Stimulated activated CD4-positive, alpha-beta T cell treated with anti-CD3 and anti-CD28 coated beads, Interleukin-1b, Interleukin-23, amount 100 ng/mL, for 4 hours (primary cell): ENCODE data around the gene TRAPPC6A.
A peak's percentile ranks its signal among the peaks of the same experiment; 100 is the strongest.

ENCODE experiments used
- DNase-seq, 2 donors: peaks; one replicate each; pipeline ENCODE4 v3.0.0-alpha.2; 2020; ENCODE audit warnings: low read depth in 2 of 2

The TRAPPC6A gene

DNA sequence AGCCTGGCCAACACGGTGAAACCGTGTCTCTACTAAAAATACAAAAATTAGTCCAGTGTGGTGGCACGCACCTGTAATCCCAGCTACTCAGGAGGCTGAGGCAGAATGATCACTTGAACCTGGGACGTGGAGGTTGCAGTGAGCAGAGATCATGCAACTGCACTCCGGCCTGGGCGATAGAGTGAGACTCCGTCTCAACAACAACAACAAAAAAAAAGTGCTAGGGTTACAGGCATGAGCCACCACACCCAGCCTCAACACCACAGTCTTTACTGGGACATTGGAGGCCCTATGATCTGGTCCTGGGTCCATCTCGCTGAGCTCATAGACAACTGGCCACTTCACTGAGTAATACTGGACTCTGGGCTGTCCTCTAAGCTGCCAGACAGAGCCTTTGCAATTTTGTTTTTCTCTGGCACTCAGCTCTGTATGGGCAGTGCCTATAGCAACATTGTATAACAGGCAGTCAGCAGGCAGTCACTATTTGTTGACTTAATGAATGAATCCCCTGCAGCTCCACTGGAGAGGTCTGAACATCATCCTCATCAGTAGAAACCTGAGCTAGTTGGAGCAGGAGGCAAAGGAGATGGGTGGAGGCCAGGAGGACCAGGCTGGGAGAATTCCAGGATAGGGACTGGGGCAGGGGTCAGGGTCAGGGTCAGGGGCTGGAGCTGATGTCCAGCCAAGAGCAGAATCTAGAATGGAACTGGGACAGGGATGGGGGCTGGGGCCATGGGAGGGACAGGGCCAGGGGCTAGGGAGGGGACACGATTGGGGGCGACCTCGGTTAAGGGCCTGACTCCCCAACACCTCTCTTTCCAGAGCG lies 8.7 kb upstream of the TRAPPC6A start:
- DNase-seq: no peak

DNA sequence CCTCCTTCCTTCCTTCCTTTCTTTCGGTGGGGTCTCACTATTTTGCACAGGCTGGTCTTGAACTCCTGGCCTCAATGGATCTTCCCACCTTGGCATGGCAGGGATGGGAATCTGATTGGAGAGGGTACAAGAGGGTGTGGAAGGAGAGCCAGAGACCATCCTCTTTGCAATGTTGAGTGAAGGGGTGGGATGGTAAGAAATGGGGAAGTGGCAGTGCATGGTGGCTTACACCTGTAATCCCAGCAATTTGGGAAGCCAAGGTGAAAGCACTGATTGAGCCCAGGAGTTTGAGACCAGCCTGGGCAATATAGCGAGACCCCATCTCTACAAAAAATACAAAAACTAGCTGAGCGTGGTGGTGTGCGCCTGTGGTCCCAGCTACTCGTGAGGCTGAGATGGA lies 6.1 kb upstream of the TRAPPC6A start:
- no peak for DNase-seq

DNA sequence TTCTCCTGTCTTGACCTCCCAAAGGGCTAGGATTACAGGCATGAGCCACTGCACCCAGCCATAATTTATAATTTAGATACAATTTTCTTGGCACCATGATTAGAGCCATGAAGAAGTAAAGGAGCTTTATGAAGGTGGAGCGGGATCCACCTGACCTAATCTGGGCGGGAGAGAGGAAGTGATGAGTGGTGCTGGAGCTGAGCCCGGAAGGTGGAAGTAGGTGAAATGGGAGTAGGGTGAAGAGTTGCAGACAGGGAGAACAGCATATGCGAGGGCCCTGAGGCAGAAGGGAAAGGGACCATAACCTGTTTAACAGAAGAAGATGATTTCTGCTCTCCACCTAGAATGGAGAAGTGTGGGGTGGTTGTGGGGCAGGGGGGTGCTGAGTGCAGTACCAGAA lies 4.7 kb upstream of the TRAPPC6A start:
- no peak for DNase-seq

DNA sequence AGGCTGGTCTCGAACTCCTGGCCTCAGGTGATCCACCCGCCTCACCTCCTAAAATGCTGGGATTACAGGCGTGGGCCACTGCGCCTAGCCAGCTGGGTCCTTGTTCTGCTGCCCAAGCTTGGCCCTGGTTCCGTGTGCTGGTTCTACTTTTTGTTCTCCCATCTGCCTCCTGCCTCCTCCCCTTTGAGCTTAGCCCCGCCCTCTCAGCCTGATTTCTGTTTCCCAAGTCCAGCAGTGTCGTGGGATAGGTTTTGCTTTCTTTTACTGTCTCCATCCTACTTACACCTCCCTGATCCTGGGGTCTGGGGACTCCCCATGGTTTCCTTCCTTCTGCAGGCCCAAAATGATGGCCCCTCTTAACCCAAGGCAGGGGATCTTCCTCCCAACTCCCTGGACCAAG lies 2.9 kb upstream of the TRAPPC6A start:
- DNase-seq: no peak

DNA sequence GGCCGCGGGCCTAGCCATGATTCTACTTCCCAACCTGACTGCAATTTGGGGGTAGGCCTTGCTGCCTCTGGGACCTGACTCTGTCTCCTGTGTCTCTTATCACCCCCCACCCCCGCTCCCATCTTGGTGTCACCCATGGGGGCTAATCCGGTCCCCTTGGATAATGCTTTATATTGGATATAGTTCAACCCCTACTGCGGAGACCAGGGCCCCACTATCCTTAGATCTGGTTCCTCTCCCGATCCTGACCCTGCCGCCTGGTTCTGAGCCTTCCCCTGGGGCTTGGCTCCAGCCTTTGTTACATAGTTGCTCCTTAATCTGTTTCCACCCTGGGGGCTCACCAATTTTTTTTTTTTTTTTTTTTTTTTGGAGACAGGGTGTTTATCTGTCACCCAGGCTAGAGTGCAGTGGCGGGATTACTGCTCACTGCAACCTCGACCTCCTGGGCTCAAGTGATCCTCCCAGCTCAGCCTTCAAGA lies 1.9 kb upstream of the TRAPPC6A start:
- no peak for DNase-seq

DNA sequence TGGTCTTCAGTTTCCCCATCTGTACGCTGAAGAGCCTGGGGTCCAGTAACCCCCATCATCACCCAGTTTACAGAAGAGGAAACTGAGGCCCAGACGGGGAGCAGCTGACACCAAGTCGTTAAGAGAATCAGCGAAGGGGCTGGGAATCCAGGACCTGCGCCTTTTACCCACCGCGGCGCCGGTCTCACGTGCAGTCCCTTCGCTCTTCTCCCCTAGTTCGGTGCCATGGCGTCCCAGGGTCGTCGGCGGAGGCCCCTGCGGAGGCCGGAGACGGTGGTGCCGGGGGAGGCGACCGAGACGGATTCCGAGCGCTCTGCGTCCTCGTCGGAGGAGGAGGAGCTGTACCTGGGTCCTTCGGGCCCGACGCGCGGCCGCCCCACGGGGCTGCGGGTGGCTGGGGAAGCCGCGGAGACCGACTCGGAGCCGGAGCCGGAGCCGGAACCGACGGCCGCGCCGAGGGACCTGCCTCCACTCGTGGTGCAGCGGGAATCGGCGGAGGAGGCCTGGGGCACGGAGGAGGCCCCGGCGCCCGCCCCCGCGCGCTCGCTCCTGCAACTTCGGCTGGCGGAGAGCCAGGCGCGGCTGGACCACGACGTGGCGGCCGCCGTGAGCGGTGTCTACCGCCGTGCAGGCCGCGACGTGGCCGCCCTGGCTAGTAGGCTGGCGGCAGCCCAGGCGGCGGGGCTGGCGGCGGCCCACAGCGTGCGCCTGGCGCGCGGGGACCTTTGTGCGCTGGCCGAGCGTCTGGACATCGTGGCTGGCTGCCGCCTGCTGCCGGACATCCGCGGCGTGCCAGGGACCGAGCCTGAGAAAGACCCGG lies 1.2 kb upstream of the TRAPPC6A start:
- peak; percentile 11 to 35 for DNase-seq

DNA sequence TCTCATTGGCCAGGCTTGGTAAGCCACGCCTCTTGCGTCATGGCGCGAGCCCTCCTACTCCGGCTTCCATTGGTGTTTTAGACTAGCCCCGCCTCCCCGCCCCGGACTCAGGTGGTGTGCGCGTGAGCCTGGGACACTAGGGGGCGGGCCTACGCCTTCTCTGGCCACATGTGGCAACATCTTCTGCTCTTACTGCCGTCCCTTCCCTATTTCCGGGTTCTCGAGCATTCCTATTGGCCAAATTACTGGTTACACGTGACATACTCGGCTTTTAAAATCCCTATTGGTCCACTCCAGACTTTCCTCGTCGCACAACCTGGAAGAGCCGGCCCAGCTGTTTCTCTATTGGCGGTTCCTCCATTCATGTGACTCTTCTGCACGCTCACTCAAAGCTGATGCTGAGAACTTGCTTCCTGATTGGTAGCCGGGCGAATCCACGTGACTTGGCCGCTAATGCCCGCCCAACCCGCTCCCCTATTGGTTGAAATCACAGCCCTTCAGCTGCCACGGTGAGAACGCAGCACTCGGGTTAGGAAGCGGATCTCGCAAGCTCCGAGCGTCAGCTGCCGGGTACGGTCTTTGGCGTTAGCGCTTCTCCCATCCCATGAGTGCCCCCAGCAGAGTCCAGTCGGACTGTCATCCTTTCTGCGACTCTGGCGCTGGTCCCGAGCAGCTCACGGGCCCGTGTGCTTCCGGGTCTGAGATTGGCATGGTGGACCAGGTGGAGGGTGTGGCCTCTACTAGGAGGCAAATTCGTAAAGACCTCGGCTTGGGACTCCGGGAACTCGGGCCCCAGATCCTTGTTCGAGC lies 430 bp upstream of the TRAPPC6A start, which contains the start of gene BLOC1S3:
Gene BLOC1S3 (plus strand): TSS at position 523 of the 810 bp plus-strand sequence. CDS start 513 bp downstream, outside the sequence.
- DNase-seq: peak; percentile 99 to 100

DNA sequence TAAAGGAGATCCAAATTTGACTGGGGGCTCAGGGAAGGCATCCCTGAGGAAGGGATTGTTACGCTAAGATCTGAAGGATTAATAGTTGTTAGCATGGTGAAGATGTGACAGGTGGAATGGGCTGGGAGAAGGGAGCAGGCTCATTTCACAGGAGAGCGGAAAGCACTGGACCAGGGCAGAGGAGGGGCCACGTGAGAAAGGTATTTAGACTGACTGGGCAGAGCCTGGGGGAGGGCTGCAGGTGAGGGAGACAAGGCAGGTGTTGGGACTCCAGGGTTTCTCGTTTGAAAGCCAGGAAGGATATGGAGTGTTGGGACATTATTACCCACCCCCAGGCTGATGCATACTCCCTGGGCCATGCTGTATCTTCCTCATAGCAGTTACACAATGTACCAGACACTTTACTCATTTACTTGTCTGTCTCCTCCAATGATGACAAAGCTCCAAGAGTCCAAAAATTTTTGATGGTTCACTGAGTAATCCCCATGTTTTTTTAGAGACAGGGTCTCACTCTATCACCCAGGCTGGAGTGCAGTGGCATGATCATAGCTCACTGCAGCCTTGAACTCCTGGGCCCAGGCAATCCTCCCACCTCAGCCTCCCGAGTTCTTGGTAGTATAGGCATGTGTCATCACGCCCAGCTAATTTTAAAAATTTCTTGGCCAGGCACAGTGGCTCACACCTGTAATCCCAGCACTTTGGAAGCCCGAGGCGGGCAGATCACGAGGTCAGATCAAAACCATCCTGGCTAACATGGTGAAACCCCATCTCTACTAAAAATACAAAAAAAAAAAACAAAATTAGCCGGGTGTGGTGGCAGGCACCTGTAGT lies 2.3 kb downstream of the TRAPPC6A start:
- no peak for DNase-seq

DNA sequence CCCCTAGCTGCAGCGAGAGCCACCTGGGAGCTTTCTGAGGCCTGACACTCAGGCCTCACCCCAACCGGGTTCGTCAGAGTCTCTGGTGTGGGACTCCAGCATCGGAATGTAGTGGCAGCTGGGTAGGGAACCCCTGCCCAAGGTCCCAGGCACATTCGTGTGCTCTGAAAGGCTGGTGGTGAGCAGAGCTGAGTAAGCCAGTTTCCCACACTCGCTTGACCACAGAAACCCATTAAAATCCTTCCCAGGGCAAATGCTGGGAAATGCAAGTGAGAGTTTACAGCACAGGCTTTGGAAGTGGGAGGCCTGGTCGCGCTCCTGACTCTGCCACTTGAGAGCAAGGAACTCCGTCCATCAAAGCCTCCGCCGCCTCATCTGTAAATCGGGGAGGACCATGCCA lies 4.2 kb downstream of the TRAPPC6A start:
- DNase-seq: no peak

DNA sequence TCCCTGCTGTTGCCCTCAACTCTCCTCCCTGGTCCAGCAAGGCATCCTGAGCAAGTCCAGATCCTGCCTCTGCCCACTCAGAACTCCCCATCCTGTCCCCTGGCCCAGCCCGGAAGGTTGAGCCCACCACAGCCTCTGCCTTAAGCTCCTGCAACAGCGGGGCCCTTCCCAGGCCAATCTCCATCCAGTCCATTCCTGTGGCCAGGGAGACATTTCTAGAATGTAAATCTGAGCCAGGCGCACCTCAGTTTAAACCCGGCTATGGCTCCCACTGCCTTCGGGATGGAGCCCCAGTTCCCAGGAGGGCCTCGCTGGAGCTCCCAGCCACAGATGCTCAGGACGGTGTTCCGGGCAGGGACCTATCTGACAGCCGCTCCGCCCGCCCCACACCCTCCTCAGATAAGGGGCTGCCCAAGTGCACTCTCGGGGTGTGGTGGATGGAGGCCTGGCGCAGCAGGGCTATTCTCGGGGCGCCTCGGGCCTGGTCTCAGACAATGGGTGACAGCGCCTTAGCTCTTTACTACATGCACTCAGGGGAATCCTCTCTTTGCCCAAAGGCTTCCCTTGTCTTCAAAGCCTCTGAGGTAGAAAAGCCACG lies 5.3 kb downstream of the TRAPPC6A start:
- no peak for DNase-seq

DNA sequence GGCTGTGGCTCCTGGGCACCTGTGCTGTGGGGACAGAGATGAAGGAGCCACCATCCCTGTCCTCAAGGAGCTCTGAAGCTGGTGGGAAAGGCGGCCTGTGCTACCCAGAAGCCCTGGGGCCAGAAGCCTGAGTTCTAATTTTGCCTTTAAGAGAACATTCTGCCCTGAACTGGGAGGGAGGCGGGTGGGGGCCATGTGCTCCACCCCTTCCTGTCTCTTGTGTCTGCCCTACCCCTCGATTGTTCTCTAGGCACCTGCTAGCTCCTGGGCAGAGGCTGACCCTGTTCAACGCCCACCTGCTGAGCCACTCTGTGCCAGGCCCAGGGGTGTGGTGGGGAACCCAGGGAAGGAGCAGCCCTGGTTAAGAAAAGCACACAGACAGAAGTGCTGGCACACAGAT lies 5.9 kb downstream of the TRAPPC6A start:
- DNase-seq: no peak

DNA sequence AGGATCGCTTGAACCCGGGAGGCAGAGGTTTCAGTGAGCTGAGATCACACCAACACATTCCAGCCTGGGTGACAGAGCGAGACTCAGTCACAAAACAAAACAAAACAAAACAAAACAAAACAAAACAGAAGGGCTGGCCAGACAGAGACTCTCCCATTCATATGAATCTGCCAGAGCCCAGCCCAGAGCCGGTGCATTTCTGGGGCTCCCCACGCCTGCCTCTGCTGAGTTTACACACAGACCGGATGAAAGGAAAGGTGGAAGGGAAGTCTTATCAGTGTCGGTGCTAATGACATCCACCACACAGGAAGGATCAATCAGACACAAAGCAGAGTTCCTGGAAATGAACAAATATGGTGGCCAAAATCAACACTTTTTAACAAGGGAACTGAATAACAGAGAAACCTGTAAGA lies 6.8 kb downstream of the TRAPPC6A start:
- DNase-seq: peak in 1 of 2 donors; percentile 12

DNA sequence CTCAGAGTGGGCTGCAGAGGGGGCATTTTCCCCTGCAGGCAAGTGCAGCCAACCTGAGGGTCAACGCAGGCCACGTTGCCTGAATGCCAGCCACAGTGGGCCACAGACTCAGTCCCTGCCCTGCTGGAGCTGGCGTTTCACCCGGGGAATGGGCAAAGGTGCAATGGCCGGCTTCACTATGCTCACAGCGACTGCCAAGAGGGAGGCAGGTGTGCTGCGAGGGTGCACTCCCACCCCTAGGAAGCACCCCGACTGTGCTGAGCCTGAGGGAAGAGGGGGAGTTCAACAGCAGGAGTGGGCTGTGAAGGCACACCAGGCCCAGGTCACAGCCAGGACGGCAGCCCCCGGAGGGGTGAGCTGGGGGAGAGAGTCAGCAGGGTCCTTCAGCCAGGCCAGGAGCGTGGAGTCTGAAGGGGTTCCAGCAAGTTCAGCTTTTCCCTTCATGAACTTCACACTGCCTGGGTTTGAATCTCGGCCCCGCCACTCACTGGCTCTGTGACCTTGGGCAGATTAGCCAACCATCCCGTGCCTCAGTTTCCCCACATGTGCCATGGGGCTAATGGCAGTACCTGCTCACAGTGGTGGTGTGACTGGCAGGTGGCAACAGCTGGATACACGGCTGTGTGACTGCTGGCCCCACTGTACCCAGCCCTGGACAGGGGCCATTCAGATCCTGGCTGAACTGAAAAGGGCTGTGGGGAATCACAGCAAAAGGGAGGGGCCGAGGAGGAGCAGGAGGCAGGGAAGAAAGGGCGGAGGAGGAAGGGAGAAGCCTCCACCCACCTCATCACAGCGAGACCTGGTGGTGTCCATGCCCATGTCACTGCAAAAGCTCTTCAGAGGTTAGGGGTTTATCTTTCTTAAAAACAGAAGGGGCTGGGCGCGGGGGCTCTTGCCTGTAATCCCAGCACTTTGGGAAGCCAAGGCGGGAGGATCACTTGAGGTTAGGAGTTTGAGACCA lies 7.6 kb downstream of the TRAPPC6A start:
- no peak for DNase-seq

DNA sequence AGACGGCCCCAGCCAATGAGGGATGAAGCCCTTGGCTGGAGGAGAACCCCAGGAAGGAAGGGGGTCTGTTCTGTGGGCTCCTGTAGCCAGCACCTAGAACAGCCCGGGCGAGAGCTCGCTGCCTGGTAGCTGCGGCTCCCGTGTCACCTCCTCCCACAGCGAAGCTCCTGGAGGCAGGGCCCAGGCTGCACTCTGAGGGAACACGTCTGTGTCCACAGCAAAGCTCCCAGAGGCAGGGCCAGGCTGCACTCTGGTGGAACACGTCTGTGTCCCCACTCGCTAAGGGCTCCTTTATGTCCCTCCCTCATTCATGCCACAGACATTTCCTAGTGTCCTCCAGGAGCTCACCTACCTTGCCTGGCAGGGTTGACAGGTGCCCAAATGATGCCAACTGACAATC lies 8.4 kb downstream of the TRAPPC6A start:
- DNase-seq: no peak

DNA sequence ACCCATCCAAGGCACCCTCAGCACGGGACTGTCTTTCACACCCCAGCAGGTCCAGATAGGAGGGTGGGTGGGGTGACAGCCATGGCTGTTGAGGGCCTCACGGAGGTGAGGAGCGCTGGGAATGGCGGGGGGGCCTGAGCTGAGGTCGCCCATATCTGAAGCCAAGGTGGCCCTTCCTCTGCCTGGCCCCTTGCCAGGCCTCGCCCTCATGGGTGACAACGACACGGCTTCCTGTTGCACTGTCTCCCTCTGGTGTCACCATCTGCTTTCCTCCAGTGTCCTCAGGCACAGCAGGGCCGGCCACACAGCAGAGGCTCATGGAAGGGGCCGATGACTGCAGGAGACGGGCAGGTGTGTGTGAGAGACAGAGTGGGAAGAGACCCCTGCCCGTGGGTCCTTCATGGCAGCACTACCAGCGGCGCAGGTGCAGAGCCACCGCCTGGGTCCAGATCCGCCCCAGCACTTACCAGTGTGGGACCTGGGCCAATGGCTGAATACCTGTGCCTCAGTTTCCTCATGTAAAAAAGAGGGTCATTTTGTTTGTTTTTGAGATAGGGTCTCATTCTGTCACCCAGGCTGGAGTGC lies 9.2 kb downstream of the TRAPPC6A start:
- no peak for DNase-seq

DNA sequence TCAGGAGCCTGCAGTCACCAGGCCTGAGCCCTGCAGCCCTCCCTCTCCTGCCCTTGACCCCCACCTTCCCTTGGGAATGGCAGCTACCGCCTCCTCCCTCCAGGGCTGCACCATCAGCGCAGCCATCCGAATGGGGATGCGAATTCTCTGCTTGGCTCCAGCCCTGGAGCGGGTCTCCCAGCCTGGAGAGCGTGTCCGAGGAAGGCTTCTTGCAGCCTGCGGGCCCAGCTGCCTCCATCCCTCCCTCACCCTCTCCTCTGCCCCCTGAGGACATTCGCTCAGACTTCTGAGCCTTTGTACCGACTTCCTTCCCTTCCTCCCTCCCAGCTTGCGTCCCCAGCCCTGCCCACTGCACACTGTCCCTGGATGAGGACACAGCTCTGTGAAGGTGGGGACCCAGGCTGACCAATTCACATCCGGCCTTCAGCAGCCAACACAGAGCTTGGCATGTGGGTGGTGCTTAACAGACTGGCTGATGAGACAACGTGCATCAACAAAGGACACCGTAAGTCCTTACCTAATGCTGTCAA lies 11.2 kb downstream of the TRAPPC6A start:
- DNase-seq: no peak

DNA sequence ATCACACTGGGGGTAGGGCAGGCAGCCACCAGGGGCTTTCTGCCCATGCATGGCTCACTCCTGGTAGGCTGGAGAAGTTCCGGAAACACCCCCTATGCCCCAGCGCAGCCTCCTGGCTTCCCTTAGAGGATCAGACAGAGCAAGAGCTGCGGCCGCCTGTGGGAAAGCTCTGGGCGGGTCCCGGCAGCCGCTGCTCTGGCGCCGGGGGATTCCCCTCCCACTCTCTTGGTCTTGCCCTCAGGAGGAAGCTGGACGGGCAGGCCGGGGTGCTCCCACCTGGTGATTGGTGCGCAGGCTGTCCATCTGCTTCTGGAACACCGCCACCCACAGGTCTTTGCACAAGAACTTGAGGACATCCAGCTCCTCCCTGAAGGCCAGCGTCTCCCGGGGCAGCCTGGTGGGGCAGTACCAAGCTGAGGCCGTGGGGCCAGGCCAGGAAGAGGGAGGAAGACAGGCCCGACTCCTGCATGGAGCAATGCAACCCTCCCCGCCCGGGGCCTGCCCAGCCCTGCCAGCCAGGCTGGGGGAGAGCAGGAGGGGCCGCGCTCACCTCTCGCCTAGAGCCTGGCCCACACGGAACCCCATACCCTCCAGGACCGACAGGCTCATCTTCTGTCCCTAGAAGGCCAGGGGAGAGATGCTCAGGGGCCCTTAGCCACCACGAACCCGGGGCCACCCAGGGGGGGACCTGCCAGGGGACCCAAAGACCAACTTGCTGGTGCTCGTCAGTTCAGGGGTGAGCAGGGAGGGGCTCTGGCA lies 13.3 kb downstream of the TRAPPC6A start:
- peak in 1 of 2 donors; percentile 49 for DNase-seq
